GM19468 (cell line): ENCODE results near the gene MAML3.

ENCODE experiments used
- ATAC-seq: cut with Tn5 transposase; IDR thresholded peaks from one replicate; pipeline ENCODE4 v1.9.1; 2021; ENCODE audit warnings: mild to moderate bottlenecking, moderate library complexity, moderate number of reproducible peaks; ENCODE audit not compliant: unreplicated experiment; ENCODE audit errors: extremely low read depth

The MAML3 gene

DNA sequence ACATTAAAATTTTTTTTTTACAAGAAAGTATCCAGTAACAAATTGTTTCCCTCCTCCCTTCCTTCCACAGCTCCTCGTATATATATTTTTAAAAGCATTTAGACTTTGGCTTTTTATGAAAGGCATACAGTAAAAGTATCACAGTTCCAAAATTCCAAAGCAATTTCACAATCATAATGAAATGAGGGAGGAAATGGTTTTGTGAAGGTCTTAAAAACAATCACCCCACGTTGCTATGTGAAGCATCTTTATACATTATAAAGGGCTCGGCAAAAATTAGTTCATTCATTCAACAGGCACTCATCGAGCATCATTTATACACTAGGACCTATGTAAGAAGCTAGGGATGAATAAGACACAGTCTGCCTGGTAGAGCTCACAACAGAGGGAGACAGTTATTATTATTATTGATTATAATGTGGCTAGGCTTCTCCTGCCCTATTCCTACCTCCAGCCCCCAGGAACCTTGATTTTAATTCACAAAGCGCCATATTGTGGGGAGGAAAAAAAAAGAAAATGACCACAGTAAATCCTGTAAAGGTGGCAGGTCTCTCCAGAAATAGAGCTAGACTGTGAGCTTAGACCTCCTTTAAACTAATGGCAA, 239.9 kb downstream of the MAML3 start:
- no peak for ATAC-seq

DNA sequence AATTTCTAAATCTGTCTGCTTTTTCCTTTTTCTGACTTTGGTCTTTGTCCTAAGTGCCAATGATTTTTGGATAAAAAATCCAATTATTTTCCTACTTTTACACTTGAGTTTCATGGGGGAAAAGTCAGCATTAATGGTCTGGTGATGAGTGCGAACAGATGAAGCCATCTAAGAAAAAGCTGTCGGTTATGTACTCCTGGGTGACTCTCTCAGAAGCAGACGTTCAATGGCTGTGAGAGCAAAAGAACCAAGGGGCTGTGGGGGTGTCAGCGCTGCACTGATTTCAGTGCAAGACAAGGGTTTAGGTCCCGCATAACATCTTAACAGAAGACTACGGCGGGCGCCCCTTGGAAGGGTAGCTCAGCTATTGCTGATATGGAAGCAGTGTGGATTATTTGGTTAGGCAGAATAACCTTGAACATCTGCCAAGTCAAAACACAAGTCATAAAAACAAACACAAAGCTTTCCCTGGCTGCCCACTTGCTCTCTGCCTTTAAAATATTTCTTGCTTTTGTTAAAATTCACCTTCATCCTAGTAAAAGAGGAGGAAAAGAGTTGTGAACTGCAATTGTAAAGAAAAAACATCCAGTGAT, 240.5 kb downstream of the MAML3 start:
- no peak for ATAC-seq

DNA sequence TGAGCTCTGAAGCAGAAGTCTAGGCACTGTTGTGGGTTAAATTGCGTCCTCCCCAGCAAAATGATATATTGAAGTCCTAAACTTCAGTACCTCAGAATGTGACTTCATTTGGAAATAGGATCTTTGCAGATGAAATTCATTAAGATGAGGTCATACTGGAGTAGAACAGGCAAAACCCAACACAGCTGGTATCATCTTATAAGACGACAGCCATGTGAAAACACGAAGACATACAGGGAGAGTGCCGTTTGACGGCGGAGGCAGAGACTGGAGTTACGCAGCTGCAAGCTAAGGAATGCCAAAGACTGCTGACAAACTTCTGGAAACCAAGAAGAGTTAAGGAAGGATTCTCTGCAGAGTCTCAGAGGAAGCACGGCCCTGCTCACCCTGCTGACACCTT, 241.5 kb downstream of the MAML3 start:
- no peak for ATAC-seq

DNA sequence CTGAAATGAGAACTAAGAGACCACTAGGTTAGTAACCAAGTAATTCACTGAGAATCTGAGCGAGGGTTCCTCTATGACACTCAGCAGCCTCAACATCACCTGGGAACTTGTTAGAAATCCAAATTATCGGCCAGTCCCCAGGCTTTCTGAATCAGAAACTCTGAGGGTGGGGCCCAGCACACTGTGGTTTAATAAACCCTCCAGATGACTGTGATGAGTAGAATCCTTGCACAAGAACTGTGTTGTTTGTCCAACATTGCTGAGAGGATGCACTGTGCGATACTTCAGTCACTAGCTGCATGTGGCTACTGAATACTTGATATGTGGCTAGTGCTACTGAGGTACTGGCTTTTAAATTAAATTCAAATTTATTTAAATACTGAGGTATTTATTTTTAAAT, 243.9 kb downstream of the MAML3 start:
- no peak for ATAC-seq

DNA sequence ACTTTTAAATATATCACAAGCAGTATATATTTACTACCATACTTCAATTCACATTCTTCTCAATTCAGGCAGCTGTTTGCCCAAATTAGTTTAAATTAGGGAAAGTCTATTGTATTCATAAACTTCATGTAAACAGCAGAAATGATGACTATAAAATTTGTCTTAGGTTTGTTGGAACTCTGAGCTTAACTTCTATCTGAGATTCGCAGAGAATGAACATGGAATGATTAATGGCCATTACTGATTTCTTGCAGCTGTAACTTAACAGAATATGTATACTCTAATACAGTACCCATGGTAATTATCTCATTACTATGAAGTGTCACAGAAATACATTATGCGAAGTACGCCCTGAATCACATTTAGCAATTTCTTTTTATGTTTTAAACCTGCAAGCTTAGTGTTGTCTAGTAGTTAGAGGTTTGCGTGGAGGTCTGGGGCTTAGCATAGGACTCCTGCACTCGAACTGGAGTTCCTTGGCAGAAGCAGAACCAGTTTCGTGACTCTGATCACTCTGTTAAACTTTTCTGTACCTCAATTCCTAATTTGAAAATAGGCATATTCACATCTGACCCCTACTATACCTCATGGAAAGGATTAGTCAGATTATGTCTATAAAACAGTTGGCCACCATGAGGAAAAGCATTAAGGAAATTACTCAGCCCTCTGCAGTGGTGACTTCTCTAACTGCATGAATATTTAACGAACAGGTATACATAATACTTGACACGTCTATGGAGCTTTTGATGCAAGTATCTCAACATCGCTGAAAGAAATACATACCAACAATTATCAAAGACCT, 245.1 kb downstream of the MAML3 start:
- ATAC-seq: no peak

DNA sequence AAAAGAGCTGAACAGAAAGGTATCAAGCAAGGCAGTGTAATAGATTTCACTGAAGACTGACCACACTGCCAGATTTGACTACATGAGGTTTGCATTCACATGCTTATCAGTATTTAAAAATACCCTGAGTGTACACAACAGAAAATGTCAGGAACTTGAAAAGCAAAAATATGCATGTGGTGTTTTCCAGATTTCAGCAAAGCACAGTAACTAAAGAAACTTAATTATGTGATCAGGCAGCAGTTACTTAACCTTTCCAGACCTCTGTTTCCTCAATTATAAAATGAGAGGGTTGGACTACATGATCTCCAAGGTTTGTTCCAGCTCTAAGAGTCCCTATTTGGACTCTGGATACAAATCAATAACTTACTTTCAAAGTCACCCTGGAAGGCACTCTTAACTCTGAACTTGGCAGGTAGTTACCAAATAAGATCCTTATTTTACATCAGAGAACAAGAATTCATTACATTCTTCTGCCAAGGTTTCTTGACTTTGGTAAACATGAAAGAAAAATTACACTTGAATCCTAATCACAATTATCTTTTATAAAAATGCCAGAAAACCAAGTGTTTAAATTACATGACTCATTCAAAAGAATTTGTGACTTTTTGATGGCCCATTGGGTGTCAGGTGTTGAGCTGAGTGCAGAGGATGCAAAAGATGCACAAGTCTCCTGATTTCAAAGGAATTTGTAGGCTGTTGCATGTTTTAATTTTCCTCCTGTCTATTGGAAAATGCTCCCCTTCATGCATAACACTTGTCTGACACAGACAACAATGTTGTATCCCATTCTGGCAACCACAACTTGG, 246.8 kb downstream of the MAML3 start:
- ATAC-seq: no peak

DNA sequence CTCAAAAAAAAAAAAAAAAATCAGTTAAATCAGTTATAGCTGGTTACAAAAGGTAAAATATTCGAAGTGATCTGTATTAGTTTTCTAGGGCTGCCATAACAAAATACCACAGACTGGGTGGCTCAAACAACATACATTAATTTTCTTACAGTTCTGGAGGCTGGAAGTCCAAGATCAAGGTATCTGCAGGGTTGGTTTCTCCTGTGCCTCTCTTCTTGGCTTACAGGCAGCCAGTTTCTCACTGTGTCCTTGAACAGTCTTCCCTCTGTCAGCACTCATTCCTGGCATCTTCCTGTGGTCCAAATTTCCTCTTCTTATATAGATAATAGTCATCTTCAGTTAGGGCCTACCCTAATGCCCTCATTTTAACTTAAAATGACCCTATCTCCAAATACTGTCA, 248.5 kb downstream of the MAML3 start:
- ATAC-seq: no peak

DNA sequence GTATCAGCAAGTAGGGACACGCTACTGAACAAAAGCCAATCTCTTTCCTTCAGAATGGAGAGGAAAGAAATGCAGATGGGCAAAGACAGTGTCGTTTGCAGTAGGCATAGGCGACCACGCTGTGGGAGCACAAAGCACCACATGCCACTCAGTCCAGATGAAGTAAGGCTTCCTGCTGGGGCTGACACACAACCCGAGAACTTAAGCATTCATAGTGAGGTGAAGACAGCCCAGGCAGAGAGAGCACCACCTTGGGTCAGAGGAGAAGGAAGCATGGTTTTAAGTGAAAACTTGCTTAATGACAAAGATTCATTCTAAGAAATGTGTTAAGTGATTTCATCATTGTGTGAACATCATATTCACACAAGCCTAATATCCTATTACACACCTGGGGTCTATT, 249.6 kb downstream of the MAML3 start:
- no peak for ATAC-seq

DNA sequence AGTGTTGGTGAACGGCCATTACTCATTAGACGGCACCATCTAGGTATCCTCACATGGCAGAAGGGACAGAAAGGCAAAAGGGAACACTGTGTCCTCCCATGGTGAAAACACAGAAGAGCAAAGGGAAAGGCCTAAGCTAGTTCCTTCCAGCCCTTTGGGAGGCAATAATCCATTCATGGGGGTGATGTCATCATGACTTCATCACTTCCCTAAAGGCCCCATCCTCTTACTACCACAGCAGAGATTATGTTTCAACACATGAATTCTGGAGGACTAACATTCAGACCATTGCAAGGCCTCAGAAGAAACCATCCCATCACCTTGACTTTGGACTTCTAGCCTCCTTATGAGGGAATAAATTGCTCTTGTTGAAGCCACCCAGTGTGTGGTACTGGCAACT, 250.1 kb downstream of the MAML3 start:
- no peak for ATAC-seq

DNA sequence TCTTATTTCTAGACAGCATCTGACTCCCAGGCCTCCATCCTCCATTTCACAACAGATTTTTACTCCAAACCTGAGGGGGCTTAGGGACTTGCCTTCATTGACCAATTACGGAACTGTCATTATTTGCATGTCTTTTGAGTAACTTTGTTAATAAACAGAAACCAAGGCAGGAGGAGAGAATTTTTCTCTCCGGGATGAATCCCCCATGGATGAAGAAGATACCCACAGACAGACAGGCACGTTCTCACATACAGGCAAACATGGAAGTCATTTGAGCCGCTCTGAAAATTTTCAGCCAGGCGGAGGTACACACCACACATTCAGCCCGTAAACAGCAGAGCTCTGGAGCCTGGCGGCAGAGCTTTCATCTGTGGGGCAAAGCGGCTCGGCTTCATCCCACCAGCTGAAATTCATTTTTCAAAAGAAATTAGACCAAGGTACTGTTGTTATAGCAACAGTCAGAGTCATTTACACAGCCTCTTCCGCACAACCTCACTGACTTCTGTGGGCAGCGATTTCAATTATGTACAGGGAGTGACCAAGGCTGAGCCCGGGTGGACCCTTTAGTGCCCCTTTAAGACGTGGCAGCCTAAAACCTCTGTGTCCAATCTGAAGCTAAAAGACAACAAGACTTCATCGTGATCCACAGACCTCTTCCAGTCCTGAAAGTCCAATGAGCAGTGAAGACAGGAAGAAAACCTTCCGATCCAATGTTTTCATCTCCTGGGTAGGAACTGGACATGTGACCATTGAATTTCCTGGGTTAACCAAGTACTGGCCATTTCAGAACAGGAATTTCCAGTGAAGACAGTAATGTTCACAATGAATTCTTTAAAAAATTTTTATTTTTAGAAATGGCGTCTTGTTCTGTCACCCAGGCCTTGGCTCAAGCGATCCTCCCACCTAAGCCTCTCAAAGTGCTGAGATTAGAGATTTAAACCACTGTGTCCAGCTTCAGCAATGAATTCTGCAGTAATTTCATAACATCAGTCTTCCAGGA, 251.4 kb downstream of the MAML3 start:
- no peak for ATAC-seq

DNA sequence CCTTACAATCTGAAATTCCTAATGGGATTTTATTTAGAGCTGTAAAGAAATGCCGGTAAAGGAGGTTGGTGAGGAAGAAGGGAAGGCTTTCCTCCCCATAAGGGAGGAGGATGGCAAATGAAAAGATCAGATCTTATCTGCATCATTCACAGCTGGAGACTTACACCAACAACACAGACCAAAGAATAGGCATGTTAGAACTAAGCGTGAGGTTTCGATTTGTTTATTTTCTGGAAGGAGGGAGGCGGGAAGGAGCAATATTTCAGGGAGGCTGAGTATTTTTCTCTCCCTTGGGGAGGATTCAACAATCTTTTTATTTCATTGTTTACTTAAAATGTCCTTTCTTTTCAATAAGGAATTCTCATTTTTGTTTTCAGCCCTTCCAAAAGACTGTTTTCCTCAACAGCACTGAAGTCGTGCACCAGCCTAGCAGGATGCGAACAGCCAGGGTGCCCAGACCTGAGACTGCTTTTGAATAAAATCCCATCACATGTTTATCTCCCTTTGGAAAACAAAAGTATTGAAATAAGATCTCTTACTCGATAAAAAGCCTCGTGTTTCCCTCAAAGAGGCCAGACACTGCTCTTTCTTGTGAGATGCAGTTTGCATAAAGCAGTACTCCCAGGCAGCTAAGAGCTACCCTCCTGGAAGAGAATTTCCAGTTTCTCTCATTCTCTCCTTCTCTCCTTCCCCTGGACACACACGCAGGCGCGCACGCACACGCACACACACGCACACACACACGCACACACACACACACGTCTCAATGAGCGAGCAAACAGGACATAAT, 252.3 kb downstream of the MAML3 start:
- no peak for ATAC-seq

DNA sequence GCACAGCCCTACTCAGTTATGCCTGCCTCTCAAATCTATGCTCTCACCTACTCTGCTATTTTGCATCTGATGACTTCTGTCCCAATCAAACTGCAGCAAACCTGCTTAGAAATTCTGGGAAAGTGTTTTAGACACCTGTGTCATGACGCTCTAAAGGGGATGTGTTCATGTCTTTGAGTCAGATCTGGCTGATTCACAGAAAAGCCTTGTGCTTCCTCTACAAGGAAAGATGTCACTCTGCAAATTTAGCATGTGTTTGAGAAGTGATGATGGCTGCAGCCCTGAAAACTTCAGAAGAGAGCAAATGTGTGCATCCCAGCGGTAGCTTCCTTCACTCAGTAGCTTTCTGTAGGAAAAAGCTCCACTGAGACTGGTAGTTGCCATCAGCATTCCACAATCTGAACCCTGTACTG, 253.0 kb downstream of the MAML3 start:
- no peak for ATAC-seq

DNA sequence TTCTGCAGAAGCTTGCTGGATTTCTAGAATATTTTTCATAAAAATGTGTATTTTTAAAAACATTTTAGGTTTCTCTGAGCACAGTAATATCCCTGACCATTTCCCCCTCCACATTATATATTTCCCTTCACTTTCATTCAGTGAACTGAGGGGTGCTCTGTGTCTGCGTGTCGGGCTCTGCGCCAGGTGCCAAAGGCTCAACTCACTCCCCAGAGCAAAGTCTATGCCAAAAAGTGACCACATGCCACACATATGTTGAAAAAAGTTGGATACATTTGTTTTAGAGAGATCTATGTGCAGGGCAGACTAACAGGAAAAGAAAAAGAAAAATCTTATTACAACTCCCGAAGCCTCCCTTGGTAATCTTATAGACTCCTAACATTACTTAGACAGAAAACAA, 254.6 kb downstream of the MAML3 start:
- no peak for ATAC-seq

DNA sequence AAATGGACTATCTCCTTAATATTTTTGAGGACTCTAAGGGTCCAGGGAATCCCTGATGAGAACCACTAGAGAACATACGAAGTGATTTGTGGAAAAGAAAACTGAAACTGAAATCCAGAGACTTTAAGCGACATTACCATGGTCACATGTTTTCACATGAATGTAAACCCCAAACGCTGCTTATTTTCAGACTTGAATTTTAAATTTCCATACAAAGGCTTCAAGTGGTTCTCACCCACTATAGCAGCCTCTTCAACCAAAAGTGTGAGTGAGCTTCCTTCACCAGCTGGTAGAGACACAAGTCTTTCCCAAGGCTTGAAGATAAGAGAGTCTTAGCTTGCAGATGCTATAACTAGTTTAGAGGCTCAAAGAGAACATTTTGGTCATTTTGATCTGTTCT, 255.7 kb downstream of the MAML3 start:
- peak; percentile 56 for ATAC-seq

DNA sequence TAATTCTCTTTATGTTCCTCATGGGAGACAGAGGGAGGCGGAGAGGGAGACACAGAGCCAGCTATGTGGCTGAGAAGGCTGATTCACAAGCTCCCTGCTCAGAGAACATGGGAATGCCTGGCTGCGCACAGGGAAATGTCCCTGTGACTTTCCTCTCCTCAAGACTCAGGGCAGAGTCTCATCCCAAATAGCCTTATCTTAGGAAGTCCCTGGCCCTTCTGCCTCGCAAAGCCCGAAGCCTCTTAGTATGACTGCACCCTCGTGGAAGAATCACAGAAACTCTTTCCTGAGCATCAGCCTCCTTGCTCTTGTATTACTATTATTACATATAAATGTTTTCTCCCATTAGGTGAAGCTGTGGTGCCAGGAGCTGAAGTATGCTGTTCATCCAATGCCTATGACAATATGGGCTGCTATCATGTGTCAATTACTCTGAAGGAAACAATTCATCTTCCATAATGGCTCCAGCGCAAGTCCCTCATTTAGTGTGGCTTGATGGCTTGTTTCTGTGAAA, 257.8 kb downstream of the MAML3 start:
- no peak for ATAC-seq

DNA sequence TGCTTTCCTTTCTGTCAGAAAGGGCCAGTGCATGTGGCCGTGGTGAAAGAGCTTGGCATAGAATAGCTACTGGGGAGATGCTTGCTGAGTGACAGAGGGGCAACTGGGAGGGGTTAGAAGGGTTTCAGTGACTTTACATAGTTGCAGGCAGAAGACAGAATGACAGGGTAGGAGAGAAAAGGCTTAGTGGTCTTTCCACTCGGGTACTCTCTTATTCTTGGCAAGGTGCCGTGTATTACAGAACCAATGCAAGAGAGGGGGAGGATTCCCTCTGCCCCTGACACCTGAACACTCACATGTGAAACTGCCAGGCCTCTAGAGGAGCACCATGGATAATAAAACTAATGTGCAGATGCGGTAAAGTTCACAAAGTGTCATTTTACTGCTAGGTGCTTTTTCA, 260.2 kb downstream of the MAML3 start:
- no peak for ATAC-seq

DNA sequence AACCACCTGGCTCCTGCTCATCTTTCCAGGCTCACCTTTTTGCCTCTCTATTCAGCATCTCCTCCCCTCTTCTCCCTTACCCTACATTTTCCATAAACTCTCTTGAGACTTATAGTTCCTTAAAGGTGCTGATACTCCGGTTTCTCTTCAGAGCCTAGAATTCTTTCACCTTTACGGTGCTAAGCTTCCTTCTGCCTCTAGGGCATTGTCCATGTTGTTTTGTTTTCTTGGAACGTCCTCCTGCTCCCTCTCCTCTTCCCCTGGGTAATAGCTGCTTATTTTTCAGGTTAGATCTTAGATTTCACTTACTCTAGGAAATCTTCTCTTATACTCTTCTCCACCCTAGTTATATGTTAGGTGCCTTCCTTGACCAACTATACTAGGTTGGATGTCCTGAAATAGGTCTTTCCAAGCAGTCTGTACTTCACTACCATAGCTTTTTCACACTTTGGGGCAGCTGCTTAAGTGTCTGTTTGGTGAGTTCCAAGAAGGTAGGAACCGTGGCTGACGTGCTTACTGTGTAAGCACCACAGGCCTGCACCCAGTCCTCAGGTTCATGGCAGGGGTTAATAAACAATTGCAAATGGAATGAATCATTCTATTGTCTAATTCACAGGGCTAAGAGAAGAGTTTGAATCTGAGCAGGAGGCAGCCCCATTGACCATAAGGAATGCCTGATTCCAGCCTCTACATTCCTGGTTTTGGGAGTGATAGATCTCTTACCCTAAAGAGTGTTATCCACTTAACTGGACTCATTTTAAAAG, 260.8 kb downstream of the MAML3 start:
- no peak for ATAC-seq

DNA sequence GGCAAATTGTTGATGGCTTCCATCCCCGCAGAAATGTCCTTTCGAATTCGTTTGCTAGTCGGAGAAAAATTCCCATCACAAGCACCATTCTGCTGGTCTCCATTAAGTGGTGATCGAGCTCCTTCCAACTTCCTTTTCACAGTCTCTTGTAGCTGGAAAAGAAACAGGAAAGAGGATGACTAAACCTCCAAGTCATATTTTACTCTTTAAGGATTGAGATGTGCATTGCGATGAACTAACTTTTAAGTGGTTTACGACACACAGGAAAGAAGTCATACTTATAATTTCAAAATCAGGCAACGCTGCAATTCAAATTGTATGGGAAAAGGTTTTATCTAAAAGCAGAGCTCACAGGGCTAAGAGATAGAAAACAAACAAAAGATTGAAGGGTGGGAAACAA, 263.2 kb downstream of the MAML3 start:
- ATAC-seq: no peak
